ENCODE results near the gene OGG1.

The OGG1 gene

DNA sequence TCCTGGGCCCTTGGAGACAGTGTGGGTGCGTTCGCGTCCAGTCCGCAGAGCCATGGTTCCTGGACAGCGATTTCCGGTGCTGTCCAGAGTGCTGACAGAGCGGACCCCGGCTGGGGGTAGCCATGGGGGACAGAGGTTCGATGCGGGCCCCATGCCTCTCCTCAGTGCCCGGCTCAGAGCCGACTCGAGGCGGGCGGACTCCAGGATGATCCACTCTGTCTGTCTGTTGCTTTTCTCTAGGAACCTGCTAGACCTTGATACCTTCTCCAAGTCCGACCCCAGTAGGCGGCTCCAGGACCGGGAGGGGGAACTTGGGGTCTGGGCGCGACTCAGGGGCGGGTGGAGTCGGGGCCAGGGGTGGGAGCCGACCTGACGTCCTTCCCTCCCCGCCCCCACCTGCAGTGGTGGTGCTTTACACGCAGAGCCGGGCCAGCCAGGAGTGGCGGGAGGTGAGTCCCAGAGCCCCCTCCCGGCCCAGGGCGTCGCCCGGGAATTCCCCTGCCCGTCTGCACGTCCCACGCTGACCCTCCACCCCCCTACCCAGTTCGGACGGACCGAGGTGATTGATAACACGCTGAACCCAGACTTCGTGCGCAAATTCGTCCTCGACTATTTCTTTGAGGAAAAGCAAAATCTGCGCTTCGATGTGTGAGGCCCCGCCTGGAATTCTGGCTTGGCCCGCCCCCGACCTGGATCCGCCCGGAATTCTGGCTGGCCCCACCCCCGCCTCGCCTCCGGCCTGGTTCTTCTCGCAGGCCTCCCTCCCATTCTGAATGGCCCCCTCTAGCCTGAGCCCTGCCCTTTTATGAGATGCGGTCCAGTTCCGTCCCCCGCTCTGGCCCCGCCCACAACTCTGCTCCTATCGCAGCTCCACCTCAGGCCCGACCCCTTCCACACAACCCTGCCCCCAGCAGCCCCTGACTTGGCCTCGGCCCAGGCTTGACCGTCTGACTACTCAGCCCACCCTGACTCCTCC lies 45.1 kb upstream of the OGG1 start:
- TF ChIP-seq, protein P1, sequence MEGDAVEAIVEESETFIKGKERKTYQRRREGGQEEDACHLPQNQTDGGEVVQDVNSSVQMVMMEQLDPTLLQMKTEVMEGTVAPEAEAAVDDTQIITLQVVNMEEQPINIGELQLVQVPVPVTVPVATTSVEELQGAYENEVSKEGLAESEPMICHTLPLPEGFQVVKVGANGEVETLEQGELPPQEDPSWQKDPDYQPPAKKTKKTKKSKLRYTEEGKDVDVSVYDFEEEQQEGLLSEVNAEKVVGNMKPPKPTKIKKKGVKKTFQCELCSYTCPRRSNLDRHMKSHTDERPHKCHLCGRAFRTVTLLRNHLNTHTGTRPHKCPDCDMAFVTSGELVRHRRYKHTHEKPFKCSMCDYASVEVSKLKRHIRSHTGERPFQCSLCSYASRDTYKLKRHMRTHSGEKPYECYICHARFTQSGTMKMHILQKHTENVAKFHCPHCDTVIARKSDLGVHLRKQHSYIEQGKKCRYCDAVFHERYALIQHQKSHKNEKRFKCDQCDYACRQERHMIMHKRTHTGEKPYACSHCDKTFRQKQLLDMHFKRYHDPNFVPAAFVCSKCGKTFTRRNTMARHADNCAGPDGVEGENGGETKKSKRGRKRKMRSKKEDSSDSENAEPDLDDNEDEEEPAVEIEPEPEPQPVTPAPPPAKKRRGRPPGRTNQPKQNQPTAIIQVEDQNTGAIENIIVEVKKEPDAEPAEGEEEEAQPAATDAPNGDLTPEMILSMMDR (IDR thresholded peaks at IDR 0.05; ENCODE audit: control insufficient read depth, insufficient read depth, low read depth, low read length, missing control alignments): no peak
- no peak for DNase-seq (ENCODE audit: low read depth)
- H3K4me3 ChIP-seq (ENCODE audit: control insufficient read depth, low read depth, low read length): peak overlapping the region; percentile 23

DNA sequence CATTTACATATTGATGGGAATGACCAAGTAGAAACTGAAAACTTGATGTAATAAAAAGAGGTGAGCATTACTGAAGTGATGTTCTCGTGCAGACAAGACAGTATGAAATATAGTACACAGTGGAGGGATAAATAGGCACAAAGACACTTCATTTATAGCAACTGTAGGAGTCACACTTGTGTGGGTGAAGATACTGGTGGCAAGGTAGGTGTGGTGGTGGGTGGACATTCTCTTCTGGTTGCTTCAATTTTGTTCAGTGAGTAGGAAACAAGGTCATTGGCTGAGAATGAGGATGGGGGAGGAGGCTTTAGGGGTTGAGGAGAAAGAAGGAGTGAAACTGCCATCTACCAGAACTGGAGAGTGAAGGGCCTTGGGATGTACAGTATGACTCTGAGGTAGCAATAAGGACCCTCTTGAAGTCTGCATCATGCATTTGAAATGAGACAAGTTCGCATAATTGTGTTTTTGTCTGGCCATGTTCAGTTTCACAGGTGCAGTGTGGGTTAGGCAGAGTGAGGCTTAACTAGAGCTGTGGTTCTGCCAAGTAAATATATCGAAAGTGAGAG lies 39.5 kb upstream of the OGG1 start:
- H3K4me3 ChIP-seq (ENCODE audit: control insufficient read depth, low read depth, low read length): no peak overlapping the region
- no peak for DNase-seq (ENCODE audit: low read depth)
- TF ChIP-seq, protein P1 (IDR thresholded peaks at IDR 0.05; ENCODE audit: control insufficient read depth, insufficient read depth, low read depth, low read length, missing control alignments): no peak

DNA sequence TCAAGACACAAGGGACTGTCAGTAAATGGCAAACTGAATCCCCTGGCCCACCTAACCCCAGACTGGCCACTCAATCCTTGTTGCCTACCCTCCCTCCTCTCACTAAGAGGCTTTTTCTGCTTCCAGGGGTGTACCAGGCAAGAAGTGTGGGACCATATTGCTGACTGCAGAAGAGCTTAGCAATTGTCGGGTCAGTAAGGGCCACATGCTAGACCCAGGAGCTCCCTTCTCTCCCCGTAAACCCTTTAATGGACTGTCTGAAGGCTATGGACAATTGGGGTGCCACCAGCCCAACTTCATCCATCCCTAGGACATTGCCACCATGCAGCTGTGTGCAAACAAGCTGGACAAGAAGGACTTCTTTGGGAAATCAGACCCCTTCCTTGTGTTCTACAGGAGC lies 37.3 kb upstream of the OGG1 start:
- TF ChIP-seq, protein P1 (IDR thresholded peaks at IDR 0.05; ENCODE audit: control insufficient read depth, insufficient read depth, low read depth, low read length, missing control alignments): no peak
- H3K4me3 ChIP-seq (ENCODE audit: control insufficient read depth, low read depth, low read length): no peak overlapping the region
- no peak for DNase-seq (ENCODE audit: low read depth)

DNA sequence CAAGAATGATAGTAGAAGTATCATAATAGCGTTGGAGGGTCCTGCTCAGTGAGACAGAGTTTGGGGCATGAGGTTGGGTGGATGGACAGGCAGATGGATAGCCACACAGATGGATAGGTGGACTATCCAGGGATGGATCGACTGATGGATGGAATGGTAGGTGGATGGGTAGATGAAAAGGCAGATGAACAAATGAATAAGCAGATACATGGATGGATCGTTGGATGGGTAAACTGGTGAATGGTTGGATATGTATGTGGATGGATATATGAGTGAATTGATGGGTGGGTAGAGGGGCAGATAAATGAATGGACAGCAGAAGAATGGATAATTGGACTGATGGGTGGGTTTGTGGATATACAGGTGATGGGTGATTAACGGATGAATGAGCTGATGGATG lies 36.6 kb upstream of the OGG1 start:
- TF ChIP-seq, protein P1 (IDR thresholded peaks at IDR 0.05; ENCODE audit: control insufficient read depth, insufficient read depth, low read depth, low read length, missing control alignments): no peak
- DNase-seq (ENCODE audit: low read depth): no peak
- no peak overlapping the region for H3K4me3 ChIP-seq (ENCODE audit: control insufficient read depth, low read depth, low read length)

DNA sequence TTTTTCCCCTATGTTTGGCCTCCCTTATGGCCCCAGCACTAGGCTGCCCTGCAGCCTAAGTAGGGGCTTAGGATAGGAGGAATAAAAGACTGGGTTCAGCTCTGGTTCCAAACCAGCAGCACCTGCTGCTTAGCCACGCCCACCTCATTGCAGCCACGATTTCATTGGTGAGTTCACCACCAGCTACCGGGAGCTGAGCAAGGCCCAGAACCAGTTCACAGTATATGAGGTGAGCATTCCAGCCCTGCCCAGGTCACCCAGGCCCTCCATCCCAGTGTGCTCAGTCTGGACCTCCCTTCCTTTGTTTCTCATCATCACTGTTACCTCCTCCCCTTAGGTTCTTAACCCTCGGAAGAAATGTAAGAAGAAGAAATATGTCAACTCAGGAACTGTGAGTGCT lies 34.6 kb upstream of the OGG1 start:
- TF ChIP-seq, protein P1 (IDR thresholded peaks at IDR 0.05; ENCODE audit: control insufficient read depth, insufficient read depth, low read depth, low read length, missing control alignments): no peak
- no peak overlapping the region for H3K4me3 ChIP-seq (ENCODE audit: control insufficient read depth, low read depth, low read length)
- DNase-seq (ENCODE audit: low read depth): no peak

DNA sequence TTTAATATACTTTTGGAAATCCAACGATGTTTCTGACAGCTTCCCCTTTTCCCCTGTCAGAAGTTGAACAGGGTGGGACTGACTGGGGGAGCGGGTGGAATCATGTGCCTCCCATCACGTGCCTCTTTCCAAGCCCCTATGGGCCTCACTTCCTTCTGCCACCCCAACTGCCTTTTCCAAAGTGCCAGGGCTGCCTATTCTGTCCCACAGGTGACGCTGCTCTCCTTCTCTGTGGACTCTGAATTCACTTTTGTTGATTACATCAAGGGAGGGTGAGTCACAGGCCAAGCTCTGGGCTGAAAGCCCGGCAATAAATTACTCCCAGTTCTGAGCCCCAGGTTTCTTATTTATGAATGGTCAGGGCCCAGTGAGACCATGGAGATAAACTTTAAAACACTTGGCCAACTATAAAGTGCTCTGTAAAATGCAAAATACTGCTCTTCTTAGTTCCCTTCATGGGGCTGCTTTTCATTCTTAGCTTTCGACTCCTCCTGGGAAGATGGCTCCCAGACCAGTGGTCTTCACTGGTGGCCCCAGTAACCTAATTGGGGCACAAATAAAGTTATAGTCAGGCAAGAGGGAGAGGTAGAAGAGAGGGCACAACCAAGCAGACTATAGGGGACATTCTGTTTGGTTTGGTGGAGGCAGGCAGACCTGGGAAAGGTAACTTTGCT lies 33.9 kb upstream of the OGG1 start:
- TF ChIP-seq, protein P1 (IDR thresholded peaks at IDR 0.05; ENCODE audit: control insufficient read depth, insufficient read depth, low read depth, low read length, missing control alignments): peak; percentile 98
- DNase-seq (ENCODE audit: low read depth): peak; percentile 79

More for the DNA sequence above, 33.9 kb upstream of the OGG1 start:
- H3K4me3 ChIP-seq (ENCODE audit: control insufficient read depth, low read depth, low read length): no peak overlapping the region
